ENCODE results near the gene MATN4.

DNA sequence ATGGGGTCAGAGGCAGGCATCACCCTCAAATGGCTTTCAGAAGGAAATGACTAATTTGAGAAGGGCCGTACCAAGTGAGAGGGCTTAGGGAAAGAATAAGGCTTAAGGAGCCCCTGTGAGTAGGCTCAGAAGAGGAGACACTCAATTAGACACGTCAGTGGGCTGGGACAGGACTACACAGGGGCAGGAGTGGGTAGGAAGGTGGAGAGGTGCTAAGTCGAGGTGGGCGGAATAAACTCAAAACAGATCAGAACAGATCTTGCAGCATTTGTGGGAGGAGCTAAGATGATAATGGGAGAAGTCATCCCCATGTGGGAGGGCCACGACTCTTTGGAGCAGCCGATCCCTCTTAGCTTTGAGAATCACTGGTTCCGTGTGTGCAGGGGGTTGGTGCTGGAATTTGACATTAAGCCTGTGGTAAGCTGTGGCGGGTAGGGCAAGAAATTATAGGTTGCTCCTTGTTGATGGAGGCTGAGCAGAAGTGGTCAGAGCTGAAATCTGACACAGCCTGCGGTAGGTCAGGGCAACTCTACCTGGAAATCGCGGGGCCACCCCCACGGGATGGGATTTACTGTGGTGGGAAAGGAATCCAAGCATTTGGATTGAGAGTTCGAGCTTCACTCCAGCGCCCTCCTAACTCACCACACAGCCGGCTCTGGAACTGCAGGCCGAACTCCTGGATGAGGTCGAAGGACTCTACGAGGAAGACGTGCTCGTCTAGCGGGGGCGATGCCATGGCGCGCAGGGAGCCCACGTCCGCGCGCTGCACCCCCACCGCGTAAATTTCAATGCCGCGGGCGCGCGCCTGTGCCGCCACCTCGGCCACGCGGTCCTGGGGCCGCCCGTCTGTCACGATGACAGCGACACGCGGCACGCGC lies 4.3 kb downstream of the MATN4 start:
- TF ChIP-seq EP300 (IDR thresholded peaks at IDR 0.05; ENCODE audit: low read depth): no peak
- TF ChIP-seq POLR2AphosphoS5 (IDR thresholded peaks at IDR 0.05): no peak
- TF ChIP-seq, protein P1, sequence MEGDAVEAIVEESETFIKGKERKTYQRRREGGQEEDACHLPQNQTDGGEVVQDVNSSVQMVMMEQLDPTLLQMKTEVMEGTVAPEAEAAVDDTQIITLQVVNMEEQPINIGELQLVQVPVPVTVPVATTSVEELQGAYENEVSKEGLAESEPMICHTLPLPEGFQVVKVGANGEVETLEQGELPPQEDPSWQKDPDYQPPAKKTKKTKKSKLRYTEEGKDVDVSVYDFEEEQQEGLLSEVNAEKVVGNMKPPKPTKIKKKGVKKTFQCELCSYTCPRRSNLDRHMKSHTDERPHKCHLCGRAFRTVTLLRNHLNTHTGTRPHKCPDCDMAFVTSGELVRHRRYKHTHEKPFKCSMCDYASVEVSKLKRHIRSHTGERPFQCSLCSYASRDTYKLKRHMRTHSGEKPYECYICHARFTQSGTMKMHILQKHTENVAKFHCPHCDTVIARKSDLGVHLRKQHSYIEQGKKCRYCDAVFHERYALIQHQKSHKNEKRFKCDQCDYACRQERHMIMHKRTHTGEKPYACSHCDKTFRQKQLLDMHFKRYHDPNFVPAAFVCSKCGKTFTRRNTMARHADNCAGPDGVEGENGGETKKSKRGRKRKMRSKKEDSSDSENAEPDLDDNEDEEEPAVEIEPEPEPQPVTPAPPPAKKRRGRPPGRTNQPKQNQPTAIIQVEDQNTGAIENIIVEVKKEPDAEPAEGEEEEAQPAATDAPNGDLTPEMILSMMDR (IDR thresholded peaks at IDR 0.05): no peak
- TF ChIP-seq POLR2A (IDR thresholded peaks at IDR 0.05): no peak

All from transverse colon (tissue), 4 donors.